Central memory CD8-positive, alpha-beta T cell (primary cell): Measurements from ENCODE around the gene DNAH5.

ENCODE experiments used
- ATAC-seq: fragments of 150-1000 bp; cut with Tn5 transposase; replicated peaks from 2 replicates; pipeline ENCODE4 v1.10.0; 2022; ENCODE audit warnings: mild to moderate bottlenecking, moderate FRiP score, moderate number of reproducible peaks; ENCODE audit not compliant: poor library complexity, severe bottlenecking; ENCODE audit errors: extremely low read depth
- DNase-seq, 2 donors: peaks; one replicate each; pipeline ENCODE4 v3.0.0; 2021; ENCODE audit warnings: low spot score in 2 of 2
- H3K27ac Mint-ChIP-seq: one replicate; pipeline ENCODE4 v1.8.0; 2022; ENCODE audit warnings: low read depth, mild to moderate bottlenecking, moderate library complexity, mixed read lengths
- H3K27me3 Mint-ChIP-seq: one replicate; pipeline ENCODE4 v1.8.0; 2022; ENCODE audit warnings: mixed read lengths
- H3K36me3 Mint-ChIP-seq: one replicate; pipeline ENCODE4 v1.8.0; 2022; ENCODE audit warnings: mild to moderate bottlenecking, moderate library complexity, mixed read lengths; ENCODE audit not compliant: insufficient read depth
- H3K4me1 Mint-ChIP-seq: one replicate; pipeline ENCODE4 v1.8.0; 2022; ENCODE audit warnings: mixed read lengths
- H3K4me3 Mint-ChIP-seq: one replicate; pipeline ENCODE4 v1.8.0; 2022; ENCODE audit warnings: mild to moderate bottlenecking, moderate library complexity, mixed read lengths
- H3K9me3 Mint-ChIP-seq: one replicate; pipeline ENCODE4 v1.8.0; 2022; ENCODE audit warnings: mixed read lengths

The DNAH5 gene

DNA sequence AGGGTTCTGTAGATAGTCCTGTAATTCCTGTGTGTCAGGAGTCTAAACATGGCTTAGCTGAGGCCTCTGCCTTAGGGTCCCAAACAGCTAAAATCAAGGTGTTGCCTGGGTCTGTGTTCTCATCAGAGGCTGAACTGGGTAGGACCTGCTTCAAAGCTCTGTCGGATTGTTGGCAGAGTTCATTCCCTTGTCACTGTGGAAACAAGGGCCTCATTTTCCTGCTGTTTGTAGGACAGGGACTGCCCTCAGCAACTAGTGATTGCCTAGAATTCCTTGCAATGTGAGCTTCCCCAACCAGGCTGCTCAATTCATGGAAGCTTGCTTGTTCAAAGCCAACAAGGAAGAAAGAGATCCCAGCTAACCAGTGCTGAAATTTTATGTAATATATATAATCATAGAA is 283.2 kb downstream of the DNAH5 start:
- H3K27ac Mint-ChIP-seq: no peak overlapping the region
- no peaks in the 10 kb centered on the region for H3K36me3 Mint-ChIP-seq
- H3K4me1 Mint-ChIP-seq: no peaks in the 10 kb centered on the region
- DNase-seq (no peak), ATAC-seq (no peak)
- no peaks in the 10 kb centered on the region for H3K27me3 Mint-ChIP-seq
- H3K9me3 Mint-ChIP-seq: peaks cover 6% of the 10 kb centered on the region
- no peak overlapping the region for H3K4me3 Mint-ChIP-seq

DNA sequence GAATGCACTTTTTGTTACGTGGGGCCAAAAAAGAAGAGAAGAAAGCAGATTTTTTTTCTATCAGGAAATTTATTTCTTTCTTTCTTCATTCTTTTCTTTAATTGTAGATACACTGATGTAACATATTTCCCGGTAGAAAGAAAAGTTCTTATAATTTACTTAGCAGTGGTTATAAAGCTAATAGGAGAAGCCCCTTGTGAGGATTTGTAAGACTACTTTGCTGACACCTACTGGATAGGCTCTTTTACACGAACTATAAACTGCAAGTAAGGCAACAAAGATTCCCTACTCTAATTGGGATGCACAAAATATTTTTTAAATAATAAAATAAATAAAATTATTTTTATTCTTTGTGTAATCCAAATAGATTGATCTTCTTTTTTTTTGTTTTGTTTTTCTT is 284.4 kb downstream of the DNAH5 start:
- H3K4me3 Mint-ChIP-seq: no peak overlapping the region
- ATAC-seq: no peak
- no peaks in the 10 kb centered on the region for H3K4me1 Mint-ChIP-seq
- no peaks in the 10 kb centered on the region for H3K36me3 Mint-ChIP-seq
- no peaks in the 10 kb centered on the region for H3K27me3 Mint-ChIP-seq
- no peak for DNase-seq
- H3K27ac Mint-ChIP-seq: no peak overlapping the region
- peaks cover 6% of the 10 kb centered on the region for H3K9me3 Mint-ChIP-seq

DNA sequence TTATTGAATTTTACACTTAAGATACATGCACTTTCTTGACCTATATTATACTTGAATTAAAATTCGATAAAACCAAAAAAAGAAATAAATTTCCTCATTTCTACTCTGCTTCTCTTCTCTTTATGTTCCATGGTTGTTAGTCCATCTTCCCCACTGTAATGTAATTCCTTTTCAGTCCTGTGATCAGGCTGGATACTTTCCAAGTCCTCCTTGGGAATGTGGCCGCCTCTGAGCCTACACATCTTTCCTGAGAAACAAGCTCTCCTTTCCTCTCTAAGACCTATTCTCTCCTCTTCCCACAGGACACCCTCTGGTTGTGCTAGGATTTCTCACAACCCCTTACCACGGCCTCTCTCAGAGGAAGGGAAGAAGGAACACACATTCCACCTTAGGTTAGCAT is 285.1 kb downstream of the DNAH5 start:
- Mint-ChIP-seq H3K9me3 (peaks cover 13% of the 10 kb centered on the region), H3K4me3 (no peak overlapping the region), H3K27me3 (no peaks in the 10 kb centered on the region), H3K4me1 (no peaks in the 10 kb centered on the region), H3K27ac (no peak overlapping the region), H3K36me3 (no peaks in the 10 kb centered on the region)
- ATAC-seq: no peak
- no peak for DNase-seq

DNA sequence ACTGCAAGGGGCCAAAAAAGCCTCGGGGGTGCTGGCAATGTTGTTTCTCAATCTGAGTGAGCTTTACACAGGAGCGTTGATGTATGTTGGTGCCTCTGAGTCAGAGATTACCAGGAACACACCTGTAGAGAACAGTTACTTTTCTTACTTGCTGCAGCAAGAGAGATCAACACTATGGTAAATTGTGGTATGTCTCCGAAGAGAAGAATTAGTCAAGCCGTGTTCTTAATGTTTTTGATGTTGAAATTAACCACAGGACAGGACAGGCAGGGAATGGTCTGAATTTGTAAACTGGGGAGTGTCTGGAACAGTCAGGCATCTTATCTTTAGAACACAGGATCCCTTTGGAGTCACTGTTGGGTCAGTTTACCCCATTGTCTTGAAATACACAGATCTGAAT is 285.7 kb downstream of the DNAH5 start:
- no peak overlapping the region for H3K4me3 Mint-ChIP-seq

DNA sequence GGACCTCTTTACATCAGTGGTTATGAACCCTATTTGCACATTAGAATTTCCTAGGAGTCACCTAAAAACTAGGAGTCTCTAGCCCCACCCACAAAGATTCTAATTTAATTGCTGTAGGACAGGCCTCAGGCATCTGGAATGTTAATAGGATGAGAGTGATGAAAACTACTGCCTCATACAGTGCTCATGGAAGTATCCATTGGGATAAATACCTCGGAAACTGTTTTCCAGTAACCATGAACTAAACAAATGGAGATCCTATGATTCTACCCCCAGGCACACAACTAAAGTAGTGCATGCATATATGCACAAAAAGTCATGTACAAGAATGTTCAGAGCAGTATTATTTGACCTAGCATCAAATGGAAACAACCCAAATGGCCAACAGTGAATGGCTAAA is 286.3 kb downstream of the DNAH5 start:
- ATAC-seq (no peak), DNase-seq (no peak)
- Mint-ChIP-seq H3K4me1 (no peaks in the 10 kb centered on the region), H3K27ac (no peak overlapping the region), H3K4me3 (no peak overlapping the region), H3K9me3 (peaks cover 8% of the 10 kb centered on the region), H3K27me3 (no peaks in the 10 kb centered on the region), H3K36me3 (no peaks in the 10 kb centered on the region)

More for the DNA sequence above, 285.7 kb downstream of the DNAH5 start:
- DNase-seq (no peak), ATAC-seq (no peak)
- Mint-ChIP-seq H3K36me3 (no peaks in the 10 kb centered on the region), H3K4me1 (no peaks in the 10 kb centered on the region), H3K27me3 (no peaks in the 10 kb centered on the region), H3K27ac (no peak overlapping the region), H3K9me3 (peaks cover 10% of the 10 kb centered on the region)

DNA sequence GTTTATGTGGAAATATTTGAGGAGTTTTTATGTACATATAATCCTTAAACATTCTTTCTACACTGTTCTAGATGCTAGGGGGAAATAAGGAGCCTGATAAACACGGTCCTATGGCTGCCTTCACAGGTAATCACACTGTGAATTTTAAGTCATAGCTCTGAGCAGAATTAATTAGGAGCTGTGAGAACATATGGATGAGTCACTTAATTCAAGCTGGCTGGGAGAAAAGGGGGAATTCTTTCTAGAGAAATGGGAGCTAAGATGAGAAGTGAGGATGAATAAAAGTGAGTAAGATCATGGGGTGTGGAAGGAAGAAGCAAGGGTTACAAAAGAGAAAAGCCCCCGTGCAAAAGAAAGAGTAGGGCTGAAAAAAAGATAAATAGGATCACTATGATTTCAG is 290.8 kb downstream of the DNAH5 start:
- Mint-ChIP-seq H3K4me1 (no peaks in the 10 kb centered on the region), H3K27ac (no peak overlapping the region), H3K9me3 (peaks cover 15% of the 10 kb centered on the region), H3K36me3 (no peaks in the 10 kb centered on the region), H3K4me3 (no peak overlapping the region), H3K27me3 (no peaks in the 10 kb centered on the region)
- no peak for DNase-seq
- ATAC-seq: no peak

DNA sequence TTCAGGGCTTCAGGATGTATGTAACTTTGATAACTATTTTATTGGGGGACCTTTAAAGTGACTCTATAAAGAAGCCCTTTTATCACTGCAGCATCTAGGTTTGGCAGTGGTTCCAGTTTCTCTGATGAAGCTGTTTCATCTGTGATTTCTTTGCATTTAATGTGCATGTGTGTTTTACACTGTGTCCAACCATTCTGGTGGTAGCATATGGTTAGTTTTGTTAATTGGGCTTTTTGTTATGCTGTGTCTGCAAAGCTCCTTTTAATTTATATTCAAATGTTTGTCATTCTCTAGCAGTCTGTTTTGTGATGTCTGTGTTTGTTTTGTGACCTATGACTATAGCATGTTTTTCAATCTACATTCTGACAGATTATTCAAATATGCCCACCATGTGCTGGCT is 294.8 kb downstream of the DNAH5 start:
- Mint-ChIP-seq H3K27me3 (no peaks in the 10 kb centered on the region), H3K36me3 (no peaks in the 10 kb centered on the region), H3K27ac (no peak overlapping the region), H3K9me3 (peaks cover 10% of the 10 kb centered on the region), H3K4me1 (no peaks in the 10 kb centered on the region), H3K4me3 (no peak overlapping the region)
- ATAC-seq: no peak
- no peak for DNase-seq

DNA sequence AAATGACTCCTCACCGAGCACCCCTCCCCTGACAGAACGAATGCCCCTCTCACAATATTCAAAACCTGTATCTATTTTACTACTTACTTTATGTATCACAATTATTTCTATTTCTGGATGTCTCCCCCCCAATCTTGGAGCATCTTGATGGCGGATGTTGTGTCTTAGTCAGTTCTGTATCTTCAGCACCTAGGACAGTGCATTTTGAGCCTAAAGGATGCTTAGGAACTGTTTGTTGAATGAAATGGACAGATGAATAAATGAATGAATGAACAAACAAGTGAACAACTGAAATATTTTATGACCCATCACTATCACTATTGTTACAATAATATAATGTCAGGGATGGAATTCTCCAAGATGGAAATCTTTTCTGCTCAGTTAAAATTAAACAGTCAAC is 295.7 kb downstream of the DNAH5 start:
- Mint-ChIP-seq H3K9me3 (peaks cover 7% of the 10 kb centered on the region), H3K4me3 (no peak overlapping the region), H3K27me3 (no peaks in the 10 kb centered on the region), H3K4me1 (no peaks in the 10 kb centered on the region), H3K27ac (no peak overlapping the region), H3K36me3 (no peaks in the 10 kb centered on the region)
- DNase-seq: no peak
- ATAC-seq: no peak

DNA sequence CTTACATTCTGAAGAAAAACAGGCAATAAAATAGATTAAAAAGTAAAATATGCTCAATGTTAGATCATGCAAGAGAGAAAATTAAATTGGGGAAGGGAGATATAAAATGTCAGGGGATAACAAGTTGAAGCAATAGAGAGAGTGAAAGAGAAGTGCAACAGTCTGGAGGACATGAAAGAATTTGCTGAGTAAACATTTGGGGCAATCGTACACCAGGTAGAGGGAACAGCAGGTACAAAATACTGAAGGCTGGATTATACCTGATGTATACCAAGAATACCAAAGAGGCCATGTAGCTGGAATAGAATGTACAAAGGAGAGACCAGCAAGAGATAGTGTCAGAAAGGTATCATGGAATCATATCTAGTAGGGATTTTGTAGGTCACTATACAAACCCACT is 300.8 kb downstream of the DNAH5 start:
- no peak overlapping the region for H3K4me3 Mint-ChIP-seq
- no peaks in the 10 kb centered on the region for H3K36me3 Mint-ChIP-seq
- H3K4me1 Mint-ChIP-seq: no peaks in the 10 kb centered on the region
- DNase-seq (no peak), ATAC-seq (no peak)
- no peak overlapping the region for H3K27ac Mint-ChIP-seq
- H3K9me3 Mint-ChIP-seq: peaks cover 18% of the 10 kb centered on the region
- H3K27me3 Mint-ChIP-seq: no peaks in the 10 kb centered on the region

DNA sequence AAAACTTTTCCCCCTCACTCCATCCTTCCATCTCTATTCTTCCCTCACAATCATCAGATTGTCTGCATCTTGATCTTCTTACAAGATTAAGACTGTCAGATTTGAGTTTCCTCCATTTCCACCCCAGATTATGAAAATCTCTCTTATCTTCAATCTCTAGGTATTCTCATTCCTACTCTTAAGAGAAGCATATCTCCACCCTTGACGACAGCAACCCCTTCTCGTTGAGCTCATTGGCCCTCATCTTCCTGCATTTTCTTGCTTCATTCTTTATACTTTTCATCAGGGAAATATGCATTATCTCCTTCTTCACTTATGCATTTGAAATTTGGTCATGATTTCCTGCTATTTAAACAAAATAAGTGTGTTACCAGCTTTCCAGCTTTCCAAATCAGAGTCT is 301.3 kb downstream of the DNAH5 start:
- Mint-ChIP-seq H3K4me1 (no peaks in the 10 kb centered on the region), H3K9me3 (peaks cover 18% of the 10 kb centered on the region), H3K27me3 (no peaks in the 10 kb centered on the region), H3K36me3 (no peaks in the 10 kb centered on the region), H3K4me3 (no peak overlapping the region), H3K27ac (no peak overlapping the region)
- ATAC-seq (no peak), DNase-seq (no peak)
